Dermis microvascular lymphatic vessel endothelial cell (primary cell): ENCODE data around the gene NOL4L. TPM values are rescaled to one million over a fixed set of nuclear protein-coding genes. Genes with fewer than 3 reads are reported as not detected.

ENCODE experiments used
- DNase-seq, 2 donors: peaks; one replicate each; pipeline versions ENCODE4 v3.0.0 to v3.0.0-alpha.2; 2010; ENCODE audit warnings: low read depth in 2 of 2
- total RNA-seq: library from RNA; depleted of rRNA; stranded (reverse); fragments of >200 nt; gene quantifications from 2 replicates; pipeline ENCODE4 v1.2.1, GENCODE V29; 2014

NOL4L gene
- total RNA-seq, 1 donor from 2014 or later = 7.7 TPM

DNA sequence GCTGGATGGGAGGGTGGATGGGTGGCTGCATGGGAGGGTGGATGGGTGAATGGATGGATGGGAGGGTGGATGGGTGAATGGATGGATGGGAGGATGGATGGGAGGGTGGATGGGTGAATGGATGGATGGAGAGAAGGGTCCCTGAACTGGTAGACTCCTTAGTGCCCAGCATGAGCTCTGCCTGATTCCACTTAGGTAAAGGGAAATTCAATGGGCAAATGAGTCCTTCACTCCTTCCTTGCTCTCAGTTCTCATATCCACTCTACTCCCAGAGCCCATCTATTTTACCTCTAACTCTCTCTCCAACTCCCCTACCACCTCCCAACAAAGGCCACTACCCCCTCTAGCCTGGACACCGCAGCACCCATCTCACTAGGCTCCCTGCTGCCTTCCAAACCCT, 29.2 kb upstream of the NOL4L start:
- no peak for DNase-seq

GRCh38 chr20:32613192-32614053, 28.3 kb upstream of the NOL4L start:
- no peak for DNase-seq

DNA sequence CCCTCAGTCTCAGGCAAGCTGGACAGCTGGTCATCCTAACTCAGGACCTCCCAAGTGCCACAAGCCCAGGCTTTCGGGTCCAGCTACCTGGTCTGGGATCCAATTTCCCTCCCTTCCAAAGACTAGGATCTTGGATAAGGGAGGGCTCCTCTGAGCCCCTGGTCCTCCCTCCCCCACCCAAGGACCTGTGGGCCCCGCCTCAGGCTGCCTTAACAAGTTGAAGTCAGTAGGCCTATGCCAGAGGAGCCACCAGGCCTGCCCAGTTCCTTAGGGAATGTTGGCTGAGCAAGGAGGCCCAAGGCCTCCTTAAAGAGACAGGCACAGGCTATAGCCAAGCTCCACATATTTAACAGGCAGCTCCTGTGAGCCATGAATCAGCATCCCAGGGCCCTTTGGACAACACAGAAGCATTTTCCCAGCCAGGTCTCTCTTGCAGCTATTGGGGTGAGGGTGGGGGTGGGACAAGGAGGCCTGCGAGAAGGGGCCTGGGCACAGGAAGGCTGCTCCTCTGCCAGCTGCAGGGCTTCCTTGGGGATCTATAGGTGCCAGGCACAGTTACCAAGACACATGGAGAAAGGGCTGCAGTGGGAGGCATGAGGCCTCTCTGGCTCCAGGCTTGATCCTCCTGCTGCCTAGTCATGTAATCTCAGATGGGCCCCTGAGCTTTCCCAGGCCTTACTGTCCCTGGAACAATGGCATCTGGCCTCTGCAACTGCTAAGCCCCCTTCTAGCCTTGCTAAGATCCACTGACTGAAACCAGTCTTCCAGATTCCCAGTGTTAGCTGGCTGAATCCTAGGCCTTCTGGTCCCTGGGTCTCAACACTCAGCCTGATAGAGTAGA, 27.4 kb upstream of the NOL4L start:
- no peak for DNase-seq

- no peak for DNase-seq
Observed at GRCh38 chr20:32611868-32612267, 26.7 kb upstream of the NOL4L start.

GRCh38 chr20:32611286-32611685, 26.2 kb upstream of the NOL4L start:
- DNase-seq = no peak

- no peak for DNase-seq
Observed at GRCh38 chr20:32610472-32611218, 25.5 kb upstream of the NOL4L start.

GRCh38 chr20:32609993-32610392, 24.9 kb upstream of the NOL4L start:
- DNase-seq = no peak

DNA sequence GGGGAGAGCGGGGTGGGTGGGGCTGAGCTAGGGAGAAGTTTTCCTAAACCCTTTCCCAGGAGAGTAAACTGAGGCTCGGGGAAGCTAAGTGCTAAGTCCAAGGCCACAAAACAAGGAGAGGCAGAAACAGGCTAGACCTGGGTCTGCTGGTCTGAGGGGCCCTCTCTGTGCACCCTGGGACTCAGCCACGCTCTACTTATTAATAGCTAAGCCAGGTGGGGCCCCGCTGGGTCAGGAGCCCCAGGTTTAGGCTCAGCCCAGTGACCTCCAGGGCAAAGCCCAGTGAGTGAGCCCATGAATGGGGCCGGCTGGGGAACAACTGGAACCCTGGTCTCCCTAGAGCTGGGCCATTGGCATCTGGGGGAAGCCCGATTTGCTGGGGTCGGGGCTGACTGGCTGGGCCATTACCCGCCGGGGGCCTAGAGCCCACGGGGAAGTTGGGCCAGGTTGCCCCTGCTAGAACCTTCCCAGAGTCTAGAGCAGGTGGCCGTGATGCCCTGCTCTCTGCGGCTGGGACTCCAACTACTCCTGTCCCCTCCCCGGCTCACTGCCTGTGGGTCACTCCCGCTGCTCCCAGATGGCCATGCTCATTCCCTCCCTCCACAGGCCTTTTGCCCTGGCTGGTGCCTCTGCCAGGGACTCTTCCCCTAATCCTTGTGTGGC, 24.1 kb upstream of the NOL4L start:
- DNase-seq = no peak

DNA sequence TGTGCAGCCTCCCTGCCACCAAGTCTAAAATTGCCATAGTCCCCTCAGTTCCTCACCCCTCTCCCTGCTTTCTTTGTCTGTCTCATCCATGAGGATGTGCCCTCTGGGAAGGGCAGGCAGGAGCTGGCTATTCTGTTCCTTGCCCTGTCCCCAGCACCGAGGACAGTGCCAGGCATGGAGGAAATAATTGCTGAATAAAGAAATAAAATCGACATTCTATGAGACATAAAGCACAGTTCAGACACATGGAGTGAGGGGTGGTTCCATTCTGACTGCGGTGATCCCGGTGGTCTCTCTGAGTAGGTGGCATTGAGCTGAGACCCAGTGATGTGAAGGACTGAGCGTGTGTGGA, 23.5 kb upstream of the NOL4L start:
- DNase-seq = no peak

- no peak for DNase-seq
Observed at GRCh38 chr20:32607727-32608663, 22.9 kb upstream of the NOL4L start.

DNA sequence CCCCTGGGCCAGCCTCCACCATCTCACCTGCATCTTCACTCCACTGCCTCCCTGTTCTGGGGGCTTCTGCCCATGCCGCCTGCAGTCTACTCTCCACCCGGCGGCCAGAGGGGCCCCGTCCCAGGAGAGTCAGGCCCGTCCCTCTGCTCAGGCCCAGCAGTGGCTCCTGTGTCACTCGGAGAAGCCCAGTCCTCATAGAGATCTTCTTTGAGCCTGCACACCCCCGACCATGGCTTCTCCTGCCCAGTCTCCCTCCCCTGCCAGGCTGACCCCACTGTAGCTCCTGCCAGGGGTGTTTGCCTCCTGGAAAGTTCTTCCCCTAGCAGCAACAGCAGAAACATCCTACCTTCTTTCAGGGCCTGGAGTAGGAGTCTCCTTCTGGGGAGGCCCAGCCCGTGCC, 22.2 kb upstream of the NOL4L start:
- DNase-seq = no peak

DNA sequence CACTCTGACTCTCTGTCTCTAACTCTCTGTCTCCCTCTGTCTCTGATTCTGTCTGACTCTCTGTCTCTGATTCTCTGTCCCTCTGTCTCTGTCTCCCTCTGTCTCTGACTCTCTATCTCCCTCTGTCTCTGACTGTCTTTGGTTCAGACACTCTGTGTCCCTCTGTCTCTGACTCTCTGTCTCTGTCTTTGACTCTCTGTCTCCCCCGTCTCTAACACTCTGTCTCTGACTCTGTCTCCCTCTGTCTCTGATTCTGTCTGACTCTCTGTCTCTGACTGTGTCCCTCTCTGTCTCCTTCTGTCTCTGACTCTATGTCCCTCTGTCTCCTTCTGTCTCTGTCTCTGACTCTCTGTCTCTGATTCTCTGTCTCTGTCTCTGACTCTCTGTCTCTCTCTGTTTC, 21.7 kb upstream of the NOL4L start:
- no peak for DNase-seq

DNA sequence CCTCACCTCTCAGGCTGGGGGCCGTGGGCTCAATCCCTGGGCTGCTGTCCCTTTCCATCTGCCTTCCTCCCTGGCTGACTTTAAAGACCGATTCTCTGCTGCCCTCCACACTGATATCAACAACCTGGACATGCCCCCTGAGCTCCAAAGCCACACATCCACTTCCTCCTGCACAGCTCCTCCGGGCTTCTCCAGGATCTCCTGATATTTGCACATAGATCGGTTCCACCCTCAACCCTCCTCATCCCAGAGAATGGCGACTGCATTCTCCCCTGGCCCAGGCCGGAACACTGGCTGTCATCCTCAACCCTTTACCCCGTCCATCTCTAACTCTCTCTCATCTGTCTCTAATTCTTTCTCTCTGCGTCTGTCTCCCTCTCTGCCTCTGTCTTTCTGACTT, 21.0 kb upstream of the NOL4L start:
- no peak for DNase-seq

- no peak for DNase-seq
Observed at GRCh38 chr20:32605167-32605656, 20.1 kb upstream of the NOL4L start.

- no peak for DNase-seq
Observed at GRCh38 chr20:32603046-32603726, 18.1 kb upstream of the NOL4L start.

- no peak for DNase-seq
Observed at GRCh38 chr20:32602273-32602672, 17.1 kb upstream of the NOL4L start.

- DNase-seq = no peak
Observed at GRCh38 chr20:32600681-32601237, 15.6 kb upstream of the NOL4L start.

GRCh38 chr20:32599783-32600340, 14.7 kb upstream of the NOL4L start:
- DNase-seq = no peak

DNA sequence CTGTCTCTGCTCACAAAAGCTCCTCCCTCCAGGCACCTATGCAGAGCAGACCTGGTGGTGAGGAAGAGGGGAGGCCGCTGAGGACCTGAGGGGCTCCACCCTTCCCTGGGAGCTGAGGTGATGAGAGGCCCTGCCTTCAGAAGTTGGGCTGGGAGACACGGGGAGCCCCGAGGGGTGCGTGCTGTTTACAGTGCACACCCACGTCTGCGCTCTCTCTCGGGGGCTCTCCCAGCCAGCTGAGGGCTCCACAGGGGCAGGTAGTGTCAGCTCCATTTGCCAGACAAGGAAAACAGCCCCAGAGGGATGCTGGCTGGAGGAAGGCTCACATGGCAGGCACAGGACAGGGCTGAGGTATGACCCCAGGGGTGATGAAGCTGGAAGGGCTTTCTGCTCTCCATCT, 13.5 kb upstream of the NOL4L start:
- DNase-seq = no peak
